T-helper 2 cell treated with Interferon-gamma antibody and Interleukin-4, amounts not matched to agents 5 μg/mL and 100 μg/mL, for 36 hours (primary cell): ENCODE results near the gene RPP38.

Source experiments
- DNase-seq: peaks from one replicate; pipeline ENCODE4 v3.0.0; 2021; ENCODE audit warnings: low spot score
- H3K27ac Mint-ChIP-seq: one replicate; pipeline ENCODE4 v1.8.0; 2021; ENCODE audit warnings: mild to moderate bottlenecking, mixed read lengths
- H3K27me3 Mint-ChIP-seq: one replicate; pipeline ENCODE4 v1.8.0; 2021; ENCODE audit warnings: low read depth, mixed read lengths
- H3K36me3 Mint-ChIP-seq: one replicate; pipeline ENCODE4 v1.8.0; 2021; ENCODE audit warnings: low read depth, mixed read lengths
- H3K4me1 Mint-ChIP-seq: one replicate; pipeline ENCODE4 v1.8.0; 2021; ENCODE audit warnings: low read depth, mixed read lengths
- H3K4me3 Mint-ChIP-seq: one replicate; pipeline ENCODE4 v1.8.0; 2022; ENCODE audit warnings: mild to moderate bottlenecking, moderate library complexity, mixed read lengths
- H3K9me3 Mint-ChIP-seq: one replicate; pipeline ENCODE4 v1.8.0; 2021; ENCODE audit warnings: mixed read lengths

Gene RPP38, protein sequence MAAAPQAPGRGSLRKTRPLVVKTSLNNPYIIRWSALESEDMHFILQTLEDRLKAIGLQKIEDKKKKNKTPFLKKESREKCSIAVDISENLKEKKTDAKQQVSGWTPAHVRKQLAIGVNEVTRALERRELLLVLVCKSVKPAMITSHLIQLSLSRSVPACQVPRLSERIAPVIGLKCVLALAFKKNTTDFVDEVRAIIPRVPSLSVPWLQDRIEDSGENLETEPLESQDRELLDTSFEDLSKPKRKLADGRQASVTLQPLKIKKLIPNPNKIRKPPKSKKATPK

DNA sequence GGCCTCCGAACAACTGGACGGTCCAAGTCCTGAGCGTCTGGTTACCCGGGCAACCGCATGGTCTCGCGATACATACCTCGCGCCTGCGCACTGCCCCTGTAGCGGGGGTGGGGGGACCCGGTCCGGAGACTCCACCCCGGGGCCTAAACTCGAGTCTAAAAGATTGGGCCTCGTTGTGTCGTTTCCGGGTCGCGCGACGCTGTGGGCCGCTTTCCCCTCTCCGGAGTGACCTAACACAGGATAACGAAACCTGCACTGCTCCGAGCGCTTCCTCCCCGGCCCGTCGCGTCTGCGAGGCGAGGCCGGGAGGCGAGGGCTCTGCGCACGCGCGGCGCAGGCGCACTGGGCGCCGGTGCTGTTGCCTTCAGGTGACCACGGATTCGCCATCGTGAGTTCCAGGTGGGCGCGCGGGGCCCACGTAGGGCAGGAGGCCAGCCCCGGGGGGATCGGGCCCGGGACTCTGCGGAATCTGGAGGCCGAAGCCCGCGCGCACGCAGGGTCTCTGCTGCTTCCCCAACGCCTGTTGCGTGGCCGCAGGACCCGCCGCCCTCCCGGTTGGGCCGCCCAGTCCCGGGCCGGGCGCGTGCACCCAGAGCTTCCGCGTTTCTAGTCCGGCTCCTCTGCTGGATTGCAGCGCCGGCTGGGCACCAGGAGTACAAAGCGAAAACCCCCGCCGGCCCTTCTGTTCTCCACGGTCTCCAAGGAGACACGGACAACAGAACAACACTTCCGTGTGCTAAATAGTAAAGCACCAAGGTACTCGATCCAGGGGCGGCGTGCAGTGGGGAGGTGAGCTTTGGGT lies at the start of gene RPP38:
Gene RPP38 (plus strand): TSS at position 345 of the 802 bp plus-strand sequence. CDS start 5,960 bp downstream, outside the sequence.
- H3K27ac Mint-ChIP-seq = peak within 1 kb of the TSS; percentile 94
- H3K4me1 Mint-ChIP-seq = peaks cover 18% of the 10 kb centered on the region
- peak; percentile 95 for DNase-seq
- peak within 1 kb of the TSS; percentile 90 for H3K4me3 Mint-ChIP-seq
- H3K27me3 Mint-ChIP-seq = peaks cover 6% of the 10 kb centered on the region
- H3K9me3 Mint-ChIP-seq = no peaks in the 10 kb centered on the region
- H3K36me3 Mint-ChIP-seq = peaks cover 25% of the 10 kb centered on the region

DNA sequence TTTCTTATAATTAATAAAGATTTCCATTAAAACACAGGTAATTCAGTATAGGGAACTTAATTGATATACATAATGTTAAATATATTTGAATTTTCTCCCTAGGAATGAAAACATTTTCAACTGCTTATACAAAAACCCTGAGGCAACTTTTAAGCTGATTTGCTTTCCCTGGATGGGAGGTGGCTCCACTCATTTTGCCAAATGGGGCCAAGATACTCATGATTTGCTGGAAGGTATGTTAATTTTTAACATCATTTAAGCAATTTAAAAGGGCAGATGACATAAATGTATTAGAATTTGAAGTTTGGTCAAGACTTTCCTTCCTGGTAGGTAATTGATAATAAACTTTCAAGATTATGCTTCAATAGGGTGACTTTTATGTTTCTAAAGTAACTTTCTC lies 47.6 kb upstream of the RPP38 start:
- peaks cover 3% of the 10 kb centered on the region for H3K27me3 Mint-ChIP-seq
- H3K9me3 Mint-ChIP-seq = no peaks in the 10 kb centered on the region
- DNase-seq = no peak
- H3K4me1 Mint-ChIP-seq = peaks cover 4% of the 10 kb centered on the region
- H3K27ac Mint-ChIP-seq = no peak overlapping the region
- H3K4me3 Mint-ChIP-seq = no peak overlapping the region
- no peaks in the 10 kb centered on the region for H3K36me3 Mint-ChIP-seq

DNA sequence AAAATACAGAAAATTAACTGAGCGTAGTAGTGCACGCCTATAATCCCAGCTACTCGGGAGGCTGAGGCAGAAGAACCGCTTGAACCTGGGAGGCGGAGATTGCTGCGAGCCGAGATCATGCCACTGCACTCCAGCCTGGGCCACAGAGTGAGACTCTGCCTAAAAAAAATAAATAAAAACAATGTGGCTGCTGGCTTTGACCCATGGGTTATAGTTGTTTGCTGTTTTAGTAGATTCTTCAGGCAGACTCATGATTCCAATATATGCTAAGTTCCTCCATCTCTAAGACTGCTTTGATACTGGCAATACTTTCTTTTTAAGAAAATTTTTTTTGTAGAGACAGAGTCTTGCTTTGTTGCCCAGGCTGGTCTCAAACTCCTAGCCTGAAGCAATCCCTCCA lies 45.0 kb upstream of the RPP38 start:
- DNase-seq = no peak
- no peak overlapping the region for H3K27ac Mint-ChIP-seq
- H3K36me3 Mint-ChIP-seq = no peaks in the 10 kb centered on the region
- H3K4me3 Mint-ChIP-seq = no peak overlapping the region
- no peaks in the 10 kb centered on the region for H3K4me1 Mint-ChIP-seq
- no peaks in the 10 kb centered on the region for H3K9me3 Mint-ChIP-seq
- H3K27me3 Mint-ChIP-seq = peaks cover 6% of the 10 kb centered on the region

DNA sequence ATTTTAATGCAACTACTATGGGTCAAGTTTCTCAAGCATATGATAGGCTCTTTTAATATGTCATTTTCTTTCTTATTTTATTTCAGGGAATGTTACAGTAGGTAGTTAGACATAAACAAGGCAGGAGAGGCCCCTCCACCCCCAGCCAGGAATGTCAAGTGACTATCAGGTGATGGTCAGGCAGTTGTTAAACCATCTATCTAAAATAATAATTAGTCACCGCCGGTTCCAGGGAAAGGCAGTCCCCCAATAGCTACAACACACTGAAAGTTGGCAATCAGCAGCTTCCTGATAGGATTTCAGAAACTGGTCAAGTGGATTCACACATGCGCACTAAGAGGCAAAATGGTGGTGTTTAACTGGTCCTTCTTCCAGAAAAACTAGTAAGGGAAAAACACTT lies 44.1 kb upstream of the RPP38 start:
- Mint-ChIP-seq H3K36me3 (no peaks in the 10 kb centered on the region), H3K4me3 (no peak overlapping the region), H3K27me3 (peaks cover 6% of the 10 kb centered on the region), H3K9me3 (no peaks in the 10 kb centered on the region), H3K27ac (no peak overlapping the region), H3K4me1 (no peaks in the 10 kb centered on the region)
- DNase-seq = no peak

DNA sequence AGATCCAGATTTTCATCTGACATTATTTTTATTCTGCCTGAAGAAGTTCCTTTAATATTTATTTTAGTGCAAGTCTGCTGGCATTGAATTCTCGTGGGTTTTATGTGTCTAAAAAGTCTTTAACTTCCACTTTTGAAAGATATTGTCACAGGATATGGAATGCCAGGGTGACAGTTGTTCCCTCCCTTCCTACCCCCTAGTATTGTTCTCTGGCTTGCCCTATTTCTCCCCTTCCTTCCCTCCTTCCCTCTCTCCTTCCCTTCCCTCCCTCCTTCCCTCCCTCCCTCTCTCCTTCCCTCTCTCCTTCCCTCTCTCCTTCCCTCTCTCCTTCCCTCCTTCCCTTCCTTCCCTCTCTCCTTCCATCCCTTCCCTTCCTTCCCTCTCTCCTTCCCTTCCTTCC lies 38.5 kb upstream of the RPP38 start:
- H3K36me3 Mint-ChIP-seq = peaks cover 3% of the 10 kb centered on the region
- H3K4me3 Mint-ChIP-seq = no peak overlapping the region
- peaks cover 11% of the 10 kb centered on the region for H3K9me3 Mint-ChIP-seq
- no peaks in the 10 kb centered on the region for H3K4me1 Mint-ChIP-seq
- H3K27ac Mint-ChIP-seq = no peak overlapping the region
- H3K27me3 Mint-ChIP-seq = peaks cover 23% of the 10 kb centered on the region
- no peak for DNase-seq

DNA sequence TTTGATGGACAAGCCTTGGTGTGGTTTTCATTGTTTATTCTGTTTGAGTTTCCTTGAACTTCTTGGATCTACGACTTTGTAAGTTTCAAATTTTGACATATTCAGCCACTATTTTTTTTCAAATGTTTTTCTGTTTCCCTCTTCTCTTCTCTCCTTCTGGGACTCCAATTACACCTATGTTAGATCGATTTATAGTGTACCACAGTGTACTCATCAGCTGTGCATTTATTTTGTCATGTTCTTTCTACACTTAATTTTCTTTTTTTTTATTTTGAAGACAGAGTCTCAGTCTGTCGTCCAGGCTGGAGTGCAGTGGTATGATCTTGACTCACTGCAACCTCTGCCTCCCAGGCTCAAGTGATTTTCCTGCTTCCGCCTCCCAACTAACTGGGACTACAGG lies 37.2 kb upstream of the RPP38 start:
- no peak overlapping the region for H3K4me3 Mint-ChIP-seq
- DNase-seq = no peak
- peaks cover 3% of the 10 kb centered on the region for H3K36me3 Mint-ChIP-seq
- H3K4me1 Mint-ChIP-seq = no peaks in the 10 kb centered on the region
- peaks cover 16% of the 10 kb centered on the region for H3K27me3 Mint-ChIP-seq
- H3K27ac Mint-ChIP-seq = no peak overlapping the region
- H3K9me3 Mint-ChIP-seq = peaks cover 11% of the 10 kb centered on the region

DNA sequence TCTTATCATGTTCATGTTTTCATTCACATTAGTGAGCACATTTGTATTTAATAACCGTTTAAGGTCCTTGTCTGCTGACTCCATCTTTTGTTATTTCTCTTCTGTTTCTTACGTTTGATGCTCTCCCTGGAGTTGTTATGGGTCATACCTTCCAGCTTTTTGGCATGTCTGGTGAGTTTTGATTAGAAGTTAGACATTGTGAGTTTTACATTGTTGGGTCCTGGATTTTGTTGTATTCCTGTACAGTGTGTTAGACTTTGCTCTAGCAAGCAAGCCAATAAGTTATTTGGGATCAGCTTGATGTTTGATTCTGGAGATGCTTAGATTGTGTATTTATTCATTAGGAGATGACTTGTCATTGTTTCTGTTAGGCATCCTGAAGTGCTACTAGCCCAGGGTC lies 36.5 kb upstream of the RPP38 start:
- Mint-ChIP-seq H3K4me1 (no peaks in the 10 kb centered on the region), H3K27me3 (peaks cover 22% of the 10 kb centered on the region), H3K36me3 (peaks cover 3% of the 10 kb centered on the region), H3K9me3 (peaks cover 11% of the 10 kb centered on the region), H3K4me3 (no peak overlapping the region), H3K27ac (no peak overlapping the region)
- DNase-seq = no peak

DNA sequence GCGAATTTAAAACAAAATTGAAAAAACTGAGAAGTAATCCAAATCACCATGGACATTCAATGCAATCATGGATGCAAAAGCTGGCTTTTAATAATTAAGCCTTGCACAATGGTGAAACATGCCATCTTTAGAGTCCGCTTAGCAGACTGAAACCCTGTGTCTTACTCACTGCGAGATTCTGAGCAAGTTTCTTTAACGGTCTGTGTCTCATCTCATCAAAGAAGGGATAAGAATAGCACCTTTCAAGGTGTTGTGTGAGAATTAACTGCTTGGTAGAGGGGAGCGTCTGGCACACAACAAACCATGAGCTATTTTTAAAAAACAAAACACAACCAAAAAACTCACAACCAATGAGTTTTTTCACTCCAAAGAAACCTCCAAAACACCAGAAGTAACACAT lies 30.0 kb upstream of the RPP38 start:
- no peaks in the 10 kb centered on the region for H3K4me1 Mint-ChIP-seq
- no peak overlapping the region for H3K27ac Mint-ChIP-seq
- H3K36me3 Mint-ChIP-seq = no peaks in the 10 kb centered on the region
- peaks cover 12% of the 10 kb centered on the region for H3K27me3 Mint-ChIP-seq
- no peaks in the 10 kb centered on the region for H3K9me3 Mint-ChIP-seq
- DNase-seq = no peak
- no peak overlapping the region for H3K4me3 Mint-ChIP-seq

DNA sequence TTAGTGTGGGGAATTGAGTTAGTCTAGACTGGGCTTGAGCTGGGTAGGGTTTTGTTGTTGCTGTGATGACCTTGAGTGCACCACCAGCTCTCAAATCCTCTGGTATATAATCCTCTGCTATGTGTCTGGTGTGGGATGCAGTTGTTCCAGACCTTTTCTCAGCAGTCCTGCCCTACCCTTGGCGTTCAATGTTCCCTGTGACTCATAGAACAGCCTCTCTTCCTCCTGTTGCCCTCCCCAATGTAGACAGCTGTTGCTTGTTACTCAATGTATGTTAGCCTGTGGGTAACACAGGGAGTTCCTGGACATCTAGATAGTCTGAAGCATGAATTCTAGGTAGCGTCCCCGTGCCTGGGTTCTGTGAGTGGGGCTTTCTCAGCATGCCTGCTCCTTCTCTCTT lies 28.4 kb upstream of the RPP38 start:
- DNase-seq = no peak
- Mint-ChIP-seq H3K27ac (no peak overlapping the region), H3K36me3 (no peaks in the 10 kb centered on the region), H3K27me3 (peaks cover 9% of the 10 kb centered on the region), H3K4me3 (no peak overlapping the region), H3K9me3 (no peaks in the 10 kb centered on the region), H3K4me1 (no peaks in the 10 kb centered on the region)

DNA sequence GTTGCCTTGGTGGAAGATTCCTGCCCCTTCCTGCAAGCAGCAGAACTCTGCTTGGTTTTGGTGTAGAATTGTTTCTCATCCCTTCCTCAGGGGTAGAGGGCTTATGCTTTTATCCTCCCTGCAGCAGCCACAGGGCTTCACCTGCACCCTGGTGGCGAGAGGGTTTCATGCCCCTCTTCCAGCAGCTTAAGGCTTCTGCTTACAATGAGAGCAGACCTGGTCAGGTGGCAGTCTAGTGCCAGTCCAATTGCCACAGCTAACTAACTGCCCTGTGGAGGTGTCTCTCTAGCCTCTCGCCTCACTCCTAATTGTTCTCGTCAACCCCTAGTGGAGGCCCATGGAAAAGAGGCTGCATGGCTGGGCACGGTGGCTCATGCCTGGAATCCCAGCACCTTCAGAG lies 27.9 kb upstream of the RPP38 start:
- Mint-ChIP-seq H3K36me3 (no peaks in the 10 kb centered on the region), H3K9me3 (no peaks in the 10 kb centered on the region), H3K27me3 (peaks cover 9% of the 10 kb centered on the region), H3K27ac (no peak overlapping the region), H3K4me3 (no peak overlapping the region), H3K4me1 (no peaks in the 10 kb centered on the region)
- no peak for DNase-seq

DNA sequence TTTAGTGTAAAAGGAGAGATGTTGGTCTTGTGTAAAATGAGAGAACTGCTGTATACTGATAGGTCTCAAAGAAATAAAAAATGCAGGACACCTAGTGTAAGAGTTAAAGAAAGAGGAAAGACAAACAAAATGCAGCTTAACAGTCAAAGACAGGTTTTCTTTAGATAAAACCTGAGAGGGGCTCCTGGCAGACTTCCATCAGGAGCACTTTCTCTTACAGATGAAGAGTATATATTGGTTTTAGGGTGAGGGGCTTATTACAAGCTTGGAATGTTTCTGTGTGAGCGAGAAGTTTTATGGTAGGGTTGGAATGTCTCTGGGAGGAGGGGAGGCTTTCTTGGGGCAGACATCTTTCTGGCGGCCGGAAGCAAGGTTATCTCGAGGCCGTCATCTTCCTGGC lies 24.8 kb upstream of the RPP38 start:
- Mint-ChIP-seq H3K36me3 (no peaks in the 10 kb centered on the region), H3K27me3 (peaks cover 4% of the 10 kb centered on the region), H3K9me3 (no peaks in the 10 kb centered on the region), H3K27ac (no peak overlapping the region), H3K4me1 (no peaks in the 10 kb centered on the region), H3K4me3 (no peak overlapping the region)
- DNase-seq = no peak

DNA sequence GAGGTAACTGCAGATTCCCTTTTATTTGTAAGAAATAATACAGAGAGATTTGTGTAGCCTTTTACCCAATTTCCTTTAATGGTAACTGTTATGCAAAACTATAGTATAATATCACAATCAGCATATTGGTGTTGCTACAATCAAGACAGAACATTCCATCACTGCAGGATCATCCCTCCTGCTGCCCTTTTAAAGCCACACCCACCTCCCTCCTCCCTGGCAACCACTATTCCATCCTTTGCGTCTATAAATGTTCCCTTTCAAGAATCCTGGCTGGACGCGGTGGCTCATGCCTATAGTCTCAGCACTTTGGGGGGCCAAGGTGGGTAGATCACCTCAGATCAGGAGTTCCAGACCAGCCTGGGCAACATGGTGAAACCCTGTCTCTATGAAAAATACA lies 21.7 kb upstream of the RPP38 start:
- no peak for DNase-seq

DNA sequence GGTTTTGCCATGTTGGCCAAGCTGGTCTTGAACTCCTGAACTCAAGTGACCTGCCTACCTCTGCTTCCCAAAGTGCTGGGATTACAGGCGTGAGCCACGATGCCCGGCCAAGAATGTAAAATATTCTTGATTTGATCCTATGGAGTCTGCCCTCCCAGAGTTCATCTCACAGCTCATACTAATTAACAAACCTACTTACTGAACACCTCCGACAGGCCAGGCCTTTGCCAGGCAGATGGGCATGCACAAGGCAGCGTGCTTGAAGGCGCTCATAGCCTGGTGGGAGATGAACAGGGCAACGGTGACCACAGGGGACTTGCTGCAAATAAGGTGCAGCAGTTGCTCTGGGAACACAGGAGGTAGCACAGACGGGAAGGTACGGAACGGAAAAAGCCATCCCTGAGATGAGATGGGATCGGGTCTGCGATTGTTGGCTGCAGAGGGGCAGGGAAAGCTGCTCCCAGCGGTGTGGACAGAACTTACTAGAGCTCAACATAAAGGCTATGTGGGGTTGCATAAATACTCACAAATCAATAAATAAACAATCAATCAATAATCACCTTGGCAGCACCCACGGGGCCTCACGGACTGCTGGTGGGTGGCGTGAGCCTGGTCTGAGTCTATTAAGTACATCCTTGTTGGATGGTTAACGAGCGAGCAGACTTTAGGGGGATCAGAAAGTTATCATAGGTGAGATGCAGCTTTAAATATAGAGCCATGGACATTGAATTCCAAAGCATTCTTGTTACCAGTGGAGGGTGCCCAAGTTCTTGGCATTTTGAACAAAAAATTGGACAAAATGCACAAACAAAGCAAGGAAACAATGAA lies 13.3 kb upstream of the RPP38 start:
- no peak for DNase-seq
- Mint-ChIP-seq H3K4me1 (peaks cover 5% of the 10 kb centered on the region), H3K27ac (no peak overlapping the region), H3K9me3 (no peaks in the 10 kb centered on the region), H3K4me3 (no peak overlapping the region), H3K36me3 (no peaks in the 10 kb centered on the region), H3K27me3 (no peaks in the 10 kb centered on the region)

More for the DNA sequence above, 21.7 kb upstream of the RPP38 start:
- Mint-ChIP-seq H3K4me1 (no peaks in the 10 kb centered on the region), H3K36me3 (no peaks in the 10 kb centered on the region), H3K9me3 (no peaks in the 10 kb centered on the region), H3K27me3 (no peaks in the 10 kb centered on the region), H3K4me3 (no peak overlapping the region), H3K27ac (no peak overlapping the region)

DNA sequence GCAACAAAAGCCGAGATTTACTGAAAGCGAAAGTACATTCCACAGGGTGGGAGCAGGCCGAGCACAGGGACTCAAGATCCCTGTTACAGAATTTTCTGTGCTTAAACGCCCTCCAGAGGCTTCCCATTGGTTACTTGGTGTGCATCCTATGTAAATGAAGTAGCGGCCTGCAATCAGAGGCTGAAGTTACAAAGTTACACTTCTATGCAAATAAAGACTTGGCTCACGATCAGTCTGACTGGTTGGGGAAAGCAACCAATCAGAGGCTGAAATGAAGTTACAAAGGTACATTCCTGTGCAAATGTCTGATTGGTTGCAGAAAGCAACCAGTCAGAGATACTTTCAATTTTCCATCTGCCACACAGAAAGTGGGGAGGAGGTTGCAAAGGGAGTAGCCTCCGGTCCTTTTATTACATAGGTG lies 12.6 kb upstream of the RPP38 start:
- Mint-ChIP-seq H3K4me3 (no peak overlapping the region), H3K27ac (no peak overlapping the region)
- DNase-seq = no peak

More for the DNA sequence above, 12.6 kb upstream of the RPP38 start:
- H3K4me1 Mint-ChIP-seq = peaks cover 5% of the 10 kb centered on the region
- no peaks in the 10 kb centered on the region for H3K27me3 Mint-ChIP-seq
- H3K36me3 Mint-ChIP-seq = no peaks in the 10 kb centered on the region
- no peaks in the 10 kb centered on the region for H3K9me3 Mint-ChIP-seq
